ENCODE data around the gene FNIP1. TPM values are rescaled to one million over a fixed set of nuclear protein-coding genes. Genes with fewer than 3 reads are reported as not detected.

Gene FNIP1
- polyA plus RNA-seq, 1 donor (not counting 4 experiments of a cell fraction or from before 2014, with no cell fraction given) = 14.6 TPM

DNA sequence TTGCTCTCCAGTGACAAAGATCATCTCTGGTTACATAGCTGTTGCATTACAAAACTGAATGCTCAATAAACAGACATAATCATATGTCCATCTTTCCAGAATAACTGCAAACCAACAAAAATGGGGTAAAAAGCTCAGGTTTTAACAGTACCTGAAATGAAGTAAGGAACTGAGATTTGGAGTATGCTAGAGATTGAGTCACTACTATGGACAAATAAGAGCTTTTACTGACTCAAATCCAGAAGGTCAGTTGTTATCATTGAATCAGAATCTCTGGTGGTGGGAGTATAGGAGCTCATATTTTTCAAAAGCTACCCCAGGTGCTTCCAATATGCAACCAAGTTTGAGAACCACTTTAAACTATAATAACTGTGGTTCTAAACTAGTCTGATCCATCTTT, 157.7 kb downstream of the FNIP1 start:
- TF ChIP-seq, protein P1, sequence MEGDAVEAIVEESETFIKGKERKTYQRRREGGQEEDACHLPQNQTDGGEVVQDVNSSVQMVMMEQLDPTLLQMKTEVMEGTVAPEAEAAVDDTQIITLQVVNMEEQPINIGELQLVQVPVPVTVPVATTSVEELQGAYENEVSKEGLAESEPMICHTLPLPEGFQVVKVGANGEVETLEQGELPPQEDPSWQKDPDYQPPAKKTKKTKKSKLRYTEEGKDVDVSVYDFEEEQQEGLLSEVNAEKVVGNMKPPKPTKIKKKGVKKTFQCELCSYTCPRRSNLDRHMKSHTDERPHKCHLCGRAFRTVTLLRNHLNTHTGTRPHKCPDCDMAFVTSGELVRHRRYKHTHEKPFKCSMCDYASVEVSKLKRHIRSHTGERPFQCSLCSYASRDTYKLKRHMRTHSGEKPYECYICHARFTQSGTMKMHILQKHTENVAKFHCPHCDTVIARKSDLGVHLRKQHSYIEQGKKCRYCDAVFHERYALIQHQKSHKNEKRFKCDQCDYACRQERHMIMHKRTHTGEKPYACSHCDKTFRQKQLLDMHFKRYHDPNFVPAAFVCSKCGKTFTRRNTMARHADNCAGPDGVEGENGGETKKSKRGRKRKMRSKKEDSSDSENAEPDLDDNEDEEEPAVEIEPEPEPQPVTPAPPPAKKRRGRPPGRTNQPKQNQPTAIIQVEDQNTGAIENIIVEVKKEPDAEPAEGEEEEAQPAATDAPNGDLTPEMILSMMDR (optimal IDR thresholded peaks at IDR 0.05 in 1 of 3, IDR thresholded peaks at IDR 0.05 in 1 of 3, conservative IDR thresholded peaks at IDR 0.05 in 1 of 3; ENCODE audit: extremely low read depth in 1 of 3, insufficient read depth in 2 of 3, low read length in 3 of 3) = no peak
- TF ChIP-seq EZH2 (IDR thresholded peaks at IDR 0.05; ENCODE audit: low read length) = no peak
- no peak overlapping the region for H2AFZ ChIP-seq (ENCODE audit: control insufficient read depth, low read length)
- DNase-seq (ENCODE audit: low read depth, low spot score) (no peak), FAIRE-seq (no peak)
- H3K4me3 ChIP-seq (ENCODE audit: control insufficient read depth in 2 of 3, extremely low read depth in 1 of 3, insufficient read depth in 2 of 3, low read depth in 1 of 3, low read length in 3 of 3) = no peak overlapping the region
- H3K9me1 ChIP-seq (ENCODE audit: control insufficient read depth, extremely low read depth, insufficient read depth, low read length) = no peaks in the 10 kb centered on the region
- H3K4me1 ChIP-seq (ENCODE audit: control insufficient read depth, extremely low read depth, insufficient read depth, low read length) = peaks cover 16% of the 10 kb centered on the region
- no peaks in the 10 kb centered on the region for H3K27me3 ChIP-seq (ENCODE audit: control insufficient read depth, extremely low read depth, insufficient read depth, low read length)
- no peaks in the 10 kb centered on the region for H3K36me3 ChIP-seq (ENCODE audit: control insufficient read depth in 2 of 2, extremely low read depth in 1 of 2, insufficient read depth in 2 of 2, low read length in 2 of 2)
- dilution Hi-C loops (cut with MboI; ENCODE audit: extremely low pct_ligation_motif_present, low sequenced_read_pairs) = no loop called here
- no peak overlapping the region for H3K9ac ChIP-seq (ENCODE audit: control insufficient read depth, extremely low read depth, insufficient read depth, low read length)
- peaks cover 9% of the 10 kb centered on the region for H3K79me2 ChIP-seq (ENCODE audit: control insufficient read depth, insufficient read depth, low read length)
- H3K27ac ChIP-seq (ENCODE audit: control insufficient read depth, insufficient read depth, low read length) = no peak overlapping the region
- H3K4me2 ChIP-seq (ENCODE audit: control insufficient read depth, extremely low read depth, insufficient read depth, low read depth, low read length) = no peak overlapping the region
- no peaks in the 10 kb centered on the region for H3K9me3 ChIP-seq (ENCODE audit: control insufficient read depth, low read depth, low read length)
- H4K20me1 ChIP-seq (ENCODE audit: control insufficient read depth, extremely low read depth, insufficient read depth, low read length) = no peaks in the 10 kb centered on the region

DNA sequence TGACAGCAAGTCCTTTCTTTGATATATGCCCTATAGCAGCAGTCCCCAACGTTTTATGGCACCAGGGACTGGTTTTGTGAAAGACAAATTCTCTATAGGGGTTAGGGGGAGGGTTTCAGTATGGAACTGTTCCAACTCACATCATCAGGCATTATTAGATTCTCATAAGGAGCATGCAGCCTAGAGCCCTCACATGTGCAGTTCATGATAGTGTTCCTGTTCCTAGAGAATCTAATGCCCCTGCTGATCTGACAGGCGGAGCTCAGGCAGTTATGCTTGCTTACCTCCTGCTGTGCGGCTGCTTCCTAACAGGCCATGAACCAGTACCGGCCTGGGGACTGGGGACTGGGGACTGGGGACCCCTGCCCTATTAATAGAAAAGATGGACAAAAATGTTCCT, 159.1 kb downstream of the FNIP1 start:
- H3K4me3 ChIP-seq (ENCODE audit: control insufficient read depth in 2 of 3, extremely low read depth in 1 of 3, insufficient read depth in 2 of 3, low read depth in 1 of 3, low read length in 3 of 3) = no peak overlapping the region
- dilution Hi-C loops (cut with MboI; ENCODE audit: extremely low pct_ligation_motif_present, low sequenced_read_pairs) = no loop called here
- H3K79me2 ChIP-seq (ENCODE audit: control insufficient read depth, insufficient read depth, low read length) = peaks cover 23% of the 10 kb centered on the region
- no peaks in the 10 kb centered on the region for H3K36me3 ChIP-seq (ENCODE audit: control insufficient read depth in 2 of 2, extremely low read depth in 1 of 2, insufficient read depth in 2 of 2, low read length in 2 of 2)
- no peak for TF ChIP-seq EZH2 (IDR thresholded peaks at IDR 0.05; ENCODE audit: low read length)
- TF ChIP-seq, protein P1 (optimal IDR thresholded peaks at IDR 0.05 in 1 of 3, IDR thresholded peaks at IDR 0.05 in 1 of 3, conservative IDR thresholded peaks at IDR 0.05 in 1 of 3; ENCODE audit: extremely low read depth in 1 of 3, insufficient read depth in 2 of 3, low read length in 3 of 3) = no peak
- H3K9me3 ChIP-seq (ENCODE audit: control insufficient read depth, low read depth, low read length) = no peaks in the 10 kb centered on the region
- no peak overlapping the region for H3K9ac ChIP-seq (ENCODE audit: control insufficient read depth, extremely low read depth, insufficient read depth, low read length)
- no peaks in the 10 kb centered on the region for H3K9me1 ChIP-seq (ENCODE audit: control insufficient read depth, extremely low read depth, insufficient read depth, low read length)
- H3K4me2 ChIP-seq (ENCODE audit: control insufficient read depth, extremely low read depth, insufficient read depth, low read depth, low read length) = no peak overlapping the region
- peaks cover 19% of the 10 kb centered on the region for H3K4me1 ChIP-seq (ENCODE audit: control insufficient read depth, extremely low read depth, insufficient read depth, low read length)
- FAIRE-seq = no peak
- H4K20me1 ChIP-seq (ENCODE audit: control insufficient read depth, extremely low read depth, insufficient read depth, low read length) = no peaks in the 10 kb centered on the region
- DNase-seq (ENCODE audit: low read depth, low spot score) = no peak
- H3K27me3 ChIP-seq (ENCODE audit: control insufficient read depth, extremely low read depth, insufficient read depth, low read length) = no peaks in the 10 kb centered on the region
- no peak overlapping the region for H3K27ac ChIP-seq (ENCODE audit: control insufficient read depth, insufficient read depth, low read length)
- H2AFZ ChIP-seq (ENCODE audit: control insufficient read depth, low read length) = no peak overlapping the region

Data from keratinocyte (primary cell).